MV-4-11 (cell line): Measurements from ENCODE around the gene KDF1.
A peak's percentile ranks its signal among the peaks of the same experiment; 100 is the strongest.

Source experiments
- DNase-seq: peaks from one replicate; lab custom pipeline; 2025; lab: John Stamatoyannopoulos, UW

Gene KDF1, protein sequence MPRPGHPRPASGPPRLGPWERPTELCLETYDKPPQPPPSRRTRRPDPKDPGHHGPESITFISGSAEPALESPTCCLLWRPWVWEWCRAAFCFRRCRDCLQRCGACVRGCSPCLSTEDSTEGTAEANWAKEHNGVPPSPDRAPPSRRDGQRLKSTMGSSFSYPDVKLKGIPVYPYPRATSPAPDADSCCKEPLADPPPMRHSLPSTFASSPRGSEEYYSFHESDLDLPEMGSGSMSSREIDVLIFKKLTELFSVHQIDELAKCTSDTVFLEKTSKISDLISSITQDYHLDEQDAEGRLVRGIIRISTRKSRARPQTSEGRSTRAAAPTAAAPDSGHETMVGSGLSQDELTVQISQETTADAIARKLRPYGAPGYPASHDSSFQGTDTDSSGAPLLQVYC

DNA sequence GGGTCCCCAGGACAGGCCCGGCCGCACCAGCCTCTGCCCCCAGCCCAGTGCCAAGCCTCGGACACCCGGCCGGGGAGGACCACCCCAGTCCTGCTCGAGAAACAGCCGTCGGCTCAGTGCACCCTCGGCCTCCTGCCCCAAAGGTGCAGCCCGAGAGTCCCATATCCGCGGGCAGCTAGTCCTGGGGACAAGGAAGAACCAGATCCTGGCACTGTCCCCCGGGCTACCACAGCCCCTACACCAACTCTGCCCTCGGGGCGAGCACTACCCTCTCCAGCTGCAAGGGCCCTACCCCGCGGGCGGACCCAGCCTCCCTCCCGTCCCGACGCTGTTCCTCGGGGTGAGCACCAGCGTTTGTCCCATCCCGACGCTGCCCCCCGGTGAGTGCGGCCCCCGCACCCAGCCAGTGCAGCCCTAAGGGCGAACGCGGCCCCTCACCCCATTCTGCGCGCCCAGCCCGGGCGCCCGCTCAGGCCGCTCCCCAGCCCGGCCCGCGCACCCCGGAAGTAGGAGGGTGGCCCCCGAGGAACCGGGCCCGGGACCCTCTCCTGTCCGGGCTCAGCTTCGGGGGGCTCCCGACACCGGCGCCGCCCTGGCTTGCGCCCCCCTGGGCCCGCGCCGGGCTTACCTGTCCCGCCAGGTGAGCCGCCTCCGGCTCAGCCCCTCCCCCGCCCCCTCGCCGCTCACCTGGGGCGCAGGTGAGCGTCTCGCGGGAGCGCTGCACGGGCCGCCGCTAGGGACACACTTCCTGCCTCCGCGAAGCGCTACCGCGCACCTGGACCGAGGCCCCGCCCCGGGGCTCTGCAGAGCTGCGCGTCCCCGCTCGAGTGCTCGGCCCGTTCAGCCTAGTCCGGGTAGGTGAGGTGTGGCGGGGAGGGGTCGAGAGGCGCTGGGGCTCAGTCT is at the start of gene KDF1:
KDF1 (minus strand) TSS at position 747 of the 903 bp plus-strand sequence. CDS start 8,088 bp downstream, outside the sequence.
- no peak for DNase-seq

DNA sequence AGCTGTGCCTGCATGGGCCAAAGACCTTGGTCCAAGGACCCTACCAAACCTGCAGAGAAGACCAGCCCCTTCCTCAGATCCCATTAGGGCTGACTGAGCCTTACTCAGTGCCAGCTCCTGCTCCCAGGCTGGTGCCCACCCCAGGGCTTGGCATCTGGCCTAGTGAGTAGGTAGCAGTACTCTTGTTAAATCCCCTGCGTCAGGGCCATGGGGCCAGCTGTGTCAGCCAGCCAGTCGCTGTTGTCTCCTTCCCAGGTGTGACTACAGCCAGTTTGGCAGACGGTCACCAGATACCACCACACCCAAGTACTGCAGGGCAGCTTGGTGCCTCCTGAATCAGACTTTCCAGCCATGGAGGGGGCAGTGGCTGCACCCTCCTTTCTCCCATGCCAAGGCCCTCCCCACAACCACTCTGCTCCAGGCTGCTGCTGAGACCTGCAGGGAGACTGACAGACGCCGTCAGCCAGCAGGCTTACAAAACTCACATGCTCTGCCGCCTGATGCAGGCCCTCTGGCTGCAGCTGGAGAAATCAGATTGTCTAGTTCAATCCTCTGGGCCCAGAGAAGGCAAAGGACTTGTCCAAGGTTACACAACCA is 49.4 kb upstream of the KDF1 start:
- no peak for DNase-seq

DNA sequence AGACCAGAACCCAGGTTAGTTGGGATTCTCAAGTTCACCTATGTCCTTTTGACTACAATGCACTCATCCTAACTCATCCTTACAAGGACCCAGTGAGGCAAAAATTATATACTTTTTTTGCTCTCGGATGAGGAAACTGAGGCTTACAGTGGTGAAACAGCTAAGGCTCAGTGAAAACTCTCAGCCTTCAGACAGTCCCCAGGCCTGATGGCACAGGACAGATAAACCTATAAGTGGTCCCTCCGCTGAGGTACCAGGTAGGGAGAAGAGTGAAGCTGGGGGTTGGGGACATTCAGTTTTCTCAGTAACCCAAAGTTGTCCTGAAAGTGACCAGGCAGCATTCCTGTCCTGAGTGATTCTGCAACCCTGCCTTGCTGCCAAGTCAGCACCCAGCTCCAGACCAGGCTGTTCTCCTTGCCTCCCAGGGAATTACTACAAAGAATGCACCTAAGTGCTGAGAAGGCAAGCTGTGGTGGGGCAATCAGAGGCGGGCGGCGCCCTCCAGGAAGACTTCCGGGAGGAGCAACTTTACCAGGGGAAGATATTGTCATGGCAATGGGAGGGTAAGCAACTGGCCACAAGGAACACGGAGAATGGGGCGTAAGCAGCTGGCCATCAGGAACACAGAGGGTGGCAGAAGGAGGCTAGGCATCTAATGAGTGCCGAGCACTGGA is 47.8 kb upstream of the KDF1 start:
- DNase-seq: no peak

DNA sequence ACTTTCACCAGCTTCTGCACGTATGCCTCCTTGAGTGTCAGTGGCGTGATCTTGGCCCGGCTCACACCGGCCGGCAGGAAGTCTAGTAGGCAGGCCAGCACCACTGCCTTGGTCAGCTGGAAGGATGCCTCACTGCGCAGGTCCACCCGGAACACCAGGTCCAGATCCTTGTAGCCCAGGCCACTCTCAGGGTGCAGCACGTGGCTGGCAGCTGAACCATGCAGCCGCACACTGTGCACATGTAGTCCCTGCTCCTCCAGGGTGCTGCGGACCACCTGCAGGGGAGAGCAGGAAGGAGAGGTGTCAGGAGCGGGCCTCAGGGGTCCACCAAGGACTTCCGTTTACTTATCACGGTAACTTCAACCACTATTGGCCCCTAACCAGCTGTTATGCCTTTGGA is 46.4 kb upstream of the KDF1 start:
- DNase-seq: no peak

DNA sequence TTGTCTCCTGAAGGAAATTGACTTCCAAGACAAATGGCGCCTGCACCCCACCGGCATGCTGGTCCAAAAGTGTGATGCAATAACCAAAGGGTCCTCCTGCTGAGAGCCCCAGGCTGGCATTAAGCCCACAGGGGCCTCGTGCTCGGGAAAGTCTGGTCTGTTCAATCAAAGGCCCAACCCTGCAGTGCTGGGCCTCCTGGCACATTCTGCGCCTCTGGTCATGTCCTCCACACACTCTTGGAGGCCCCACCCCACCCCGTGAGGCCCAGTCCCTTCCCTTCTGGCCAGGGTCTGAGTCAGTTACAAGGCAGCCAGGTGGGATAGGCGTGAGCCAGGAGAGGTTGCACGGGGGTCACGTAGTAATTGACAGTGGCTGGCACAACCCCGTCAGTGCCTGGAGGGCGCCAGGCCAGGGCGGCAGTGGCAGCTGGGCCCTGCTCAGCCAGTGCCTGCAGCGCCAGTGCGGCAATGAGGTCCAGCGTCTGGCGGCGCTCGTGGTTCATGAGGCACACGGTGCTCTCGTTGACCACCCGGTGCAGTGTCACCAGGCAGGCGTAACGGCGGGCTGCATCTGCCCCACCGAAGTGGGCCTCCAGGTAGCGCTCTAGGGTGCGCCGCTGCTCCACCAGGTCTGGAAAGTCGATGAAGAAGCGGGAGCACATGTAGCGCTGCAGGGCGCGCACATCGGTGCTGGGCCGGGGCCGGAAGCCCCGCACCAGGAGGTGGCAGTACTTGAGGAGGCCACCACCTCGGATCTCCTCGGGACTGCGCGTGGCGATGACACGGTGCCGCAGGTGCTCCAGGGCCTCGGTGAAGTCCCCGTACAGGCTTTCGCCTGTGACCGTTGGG is 45.6 kb upstream of the KDF1 start:
- no peak for DNase-seq

DNA sequence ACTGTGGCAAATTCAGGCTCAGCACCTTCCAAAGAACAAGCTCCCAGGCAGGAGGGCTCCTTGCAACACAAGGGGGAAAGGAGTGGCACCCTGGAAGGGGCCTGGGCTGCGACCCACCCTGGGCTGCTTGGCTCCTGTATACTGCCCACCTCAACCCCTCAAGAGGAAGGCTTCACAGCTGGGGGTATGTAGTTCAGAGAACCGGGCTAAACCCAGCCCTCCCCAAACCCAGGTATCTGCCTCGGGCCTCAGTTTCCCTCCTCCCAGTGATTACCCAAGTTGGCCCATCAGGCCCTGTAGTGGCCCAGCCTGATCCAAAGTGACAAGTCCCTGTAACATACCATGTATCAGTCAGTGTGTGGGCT is 44.9 kb upstream of the KDF1 start:
- no peak for DNase-seq

DNA sequence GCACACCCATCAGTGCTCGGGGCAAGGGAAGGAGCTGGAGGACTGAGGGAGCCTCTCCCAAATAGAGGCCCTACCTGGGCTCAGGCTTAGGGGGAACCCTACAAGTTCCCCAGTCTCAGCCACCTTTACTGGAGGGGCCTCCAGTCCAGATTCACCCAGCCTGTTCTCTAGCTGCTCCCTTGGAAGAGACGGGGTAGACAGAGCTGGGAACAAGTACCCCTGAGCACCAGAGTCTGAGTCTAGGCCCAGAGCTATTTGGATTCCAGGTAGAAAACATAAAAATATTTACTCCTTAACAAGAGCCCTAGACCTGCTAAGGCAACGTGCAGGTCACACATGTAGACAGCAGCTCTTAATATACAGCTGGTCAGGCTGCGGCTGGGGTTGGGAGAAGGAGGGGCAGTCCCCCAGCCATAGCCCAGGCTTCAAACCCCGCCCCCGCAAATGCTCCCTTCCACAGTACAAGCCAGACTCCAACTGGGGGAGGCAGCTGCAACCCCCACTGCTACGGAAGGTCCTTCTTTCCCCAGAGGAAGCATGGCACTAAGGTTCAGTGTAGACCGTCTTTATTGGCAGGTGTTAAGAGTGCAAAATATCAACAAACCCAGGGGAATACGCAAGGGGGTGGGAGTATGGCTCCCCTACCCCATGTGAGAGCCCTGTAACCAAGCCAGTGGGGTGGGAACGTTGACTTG is 44.4 kb upstream of the KDF1 start:
- no peak for DNase-seq

DNA sequence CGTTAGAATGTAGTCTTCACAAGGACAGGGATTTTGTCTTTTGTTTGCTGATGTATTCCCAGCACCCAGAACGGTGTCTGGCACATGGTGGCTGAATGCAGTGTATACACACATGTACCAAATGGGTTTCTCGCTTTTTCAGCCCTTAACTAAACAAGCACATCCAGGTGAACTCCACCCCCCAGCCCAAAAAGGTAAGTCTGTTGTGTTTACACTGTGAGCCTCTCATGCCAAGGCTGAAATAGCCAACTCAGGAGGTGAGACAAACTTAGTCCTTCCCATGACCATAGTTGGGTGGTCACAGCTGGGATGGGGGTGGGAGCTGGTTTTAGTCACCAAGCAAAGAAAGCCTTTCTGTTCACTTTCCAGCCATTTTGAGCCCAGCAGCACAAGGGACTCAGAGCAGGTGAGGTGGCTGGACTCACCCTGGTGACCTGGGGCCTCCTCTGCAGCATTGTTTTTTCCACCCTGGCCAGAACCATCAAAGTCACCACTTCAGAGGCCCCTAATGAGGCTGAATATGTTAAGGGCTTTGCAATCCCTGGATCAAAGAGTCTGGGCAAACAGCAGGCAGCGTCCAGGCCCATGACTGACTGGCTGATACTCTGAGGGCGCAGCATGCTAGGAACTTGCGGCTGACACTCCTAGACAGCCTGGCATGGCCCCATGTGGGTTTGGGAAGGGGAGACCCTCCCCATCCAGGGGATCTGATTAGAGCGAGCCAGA is 43.6 kb upstream of the KDF1 start:
- DNase-seq: no peak

DNA sequence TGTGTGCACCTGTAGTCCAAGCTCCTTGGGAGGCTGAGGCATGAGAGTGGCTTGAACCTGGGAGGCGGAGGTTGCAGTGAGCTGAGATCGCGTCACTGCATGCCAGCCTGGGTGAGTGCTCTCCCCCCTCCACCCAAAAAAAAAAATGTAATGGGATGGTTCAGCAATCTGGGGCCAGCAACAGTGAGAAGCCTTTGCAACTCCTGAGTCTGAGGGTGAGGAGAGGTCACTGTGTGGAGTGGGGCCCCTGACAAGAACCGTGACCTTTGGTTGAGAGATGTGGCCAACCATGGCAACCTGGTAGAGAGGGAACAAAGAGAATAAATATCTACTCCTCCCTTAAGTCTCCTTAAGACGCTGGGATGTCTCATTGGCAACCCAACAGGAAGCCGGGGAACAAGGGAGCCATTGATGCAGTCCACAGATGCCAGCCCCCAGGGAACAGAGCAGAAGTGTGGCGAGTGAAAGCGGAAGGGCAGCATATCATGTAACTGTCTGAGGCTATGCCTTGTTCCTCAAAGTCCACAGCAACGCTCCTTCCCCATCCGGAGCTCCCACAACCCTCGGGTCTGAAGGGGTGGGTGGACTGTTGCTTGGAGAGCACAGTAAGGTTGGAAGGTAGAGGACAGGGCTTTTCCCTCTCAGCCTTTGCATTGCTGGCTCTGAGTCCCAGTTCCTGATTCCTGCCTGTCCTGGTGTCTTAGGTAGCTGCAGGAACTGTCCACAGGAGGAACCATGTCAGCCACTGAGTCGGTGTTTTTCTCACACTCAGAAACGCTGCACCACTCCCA is 41.5 kb upstream of the KDF1 start:
- DNase-seq: peak; percentile 99

DNA sequence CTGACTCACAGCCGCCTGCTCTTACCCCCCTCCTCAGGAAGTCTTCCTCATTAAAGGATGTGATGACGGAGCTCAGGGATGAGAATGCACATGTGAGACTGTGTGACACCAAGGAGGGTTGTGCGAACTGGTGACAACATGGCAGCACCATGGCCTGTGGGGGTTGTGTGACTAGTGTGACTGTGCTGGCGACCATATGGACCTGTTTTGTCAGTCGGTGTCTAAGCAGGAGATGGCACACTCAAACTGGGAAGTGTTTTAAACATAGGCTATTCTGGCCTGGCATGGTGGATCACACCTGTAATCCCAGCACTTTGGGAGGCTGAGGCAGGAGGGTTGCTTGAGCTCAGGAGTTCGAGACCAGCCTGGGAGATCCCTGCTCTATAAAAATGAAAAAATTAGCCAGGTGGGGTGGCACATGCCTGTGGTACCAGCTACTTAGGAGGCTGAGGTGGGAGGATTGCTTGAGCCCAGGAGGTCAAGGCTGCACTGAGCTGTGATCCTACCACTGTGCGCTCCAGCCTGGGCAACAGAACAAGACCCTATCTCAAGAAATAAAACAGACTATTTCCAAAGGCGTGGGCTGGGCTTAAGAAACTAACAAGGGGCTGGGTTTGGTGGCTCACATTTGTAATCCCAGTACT is 40.7 kb upstream of the KDF1 start:
- no peak for DNase-seq

DNA sequence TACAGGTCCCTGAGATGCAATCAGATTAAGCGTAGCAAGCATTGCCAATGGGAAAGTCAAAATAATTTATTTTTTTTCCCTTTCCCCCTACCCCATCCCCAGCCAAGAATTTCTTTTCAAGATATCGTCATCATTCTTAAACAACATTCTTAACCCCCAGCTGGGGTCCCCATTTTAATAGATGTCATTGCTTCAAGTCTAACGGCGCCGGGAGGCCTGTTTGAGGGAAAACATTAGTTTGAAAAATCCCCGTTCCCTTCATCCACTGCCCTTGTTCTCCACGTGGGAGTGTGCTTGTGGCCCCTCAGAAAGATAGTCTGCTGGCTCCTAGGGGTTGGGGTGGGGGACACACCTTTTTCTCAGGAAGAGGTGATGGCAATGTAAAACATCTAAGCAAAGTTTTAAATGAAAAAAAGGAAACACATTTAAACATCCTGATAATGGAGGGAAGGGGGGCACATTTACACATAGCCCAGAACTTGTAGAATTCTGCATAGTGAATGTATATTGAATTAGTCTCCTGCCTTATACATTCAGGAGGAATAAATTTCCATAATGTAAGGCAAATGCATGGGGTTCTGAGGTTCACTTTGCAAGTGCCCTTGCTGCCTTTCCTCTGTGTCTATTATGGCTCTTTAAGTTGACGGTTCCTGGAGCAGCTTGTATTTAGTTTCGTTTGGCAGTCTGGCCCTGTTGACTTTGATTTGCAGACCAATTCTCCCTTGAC is 40.0 kb upstream of the KDF1 start:
- DNase-seq: no peak

DNA sequence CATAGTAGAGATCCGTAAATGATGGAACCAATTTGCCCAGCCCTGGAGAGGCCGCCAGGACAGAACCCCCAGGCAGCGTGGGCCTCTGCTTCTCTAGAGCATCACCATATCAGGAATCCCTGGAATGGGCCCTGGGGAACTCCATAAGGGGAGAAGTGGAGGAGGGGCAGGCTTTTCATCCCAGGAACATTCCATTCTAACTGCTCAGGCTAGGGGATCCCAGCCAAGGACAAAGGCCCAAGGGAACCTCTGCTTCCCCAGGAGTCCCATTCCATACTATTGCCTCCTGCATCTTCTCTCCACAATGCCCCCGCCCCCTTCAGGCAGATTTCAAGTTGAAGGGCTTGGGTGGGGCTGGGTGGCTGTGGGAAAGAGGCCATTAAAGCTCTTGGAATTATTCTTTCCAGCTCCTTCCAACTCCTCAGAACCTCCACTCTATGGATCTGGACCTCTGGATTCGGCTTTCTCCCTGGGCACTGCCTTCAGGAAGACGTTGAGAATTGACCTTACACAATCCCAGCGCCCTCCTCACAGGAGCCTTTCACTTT is 39.2 kb upstream of the KDF1 start:
- DNase-seq: no peak

DNA sequence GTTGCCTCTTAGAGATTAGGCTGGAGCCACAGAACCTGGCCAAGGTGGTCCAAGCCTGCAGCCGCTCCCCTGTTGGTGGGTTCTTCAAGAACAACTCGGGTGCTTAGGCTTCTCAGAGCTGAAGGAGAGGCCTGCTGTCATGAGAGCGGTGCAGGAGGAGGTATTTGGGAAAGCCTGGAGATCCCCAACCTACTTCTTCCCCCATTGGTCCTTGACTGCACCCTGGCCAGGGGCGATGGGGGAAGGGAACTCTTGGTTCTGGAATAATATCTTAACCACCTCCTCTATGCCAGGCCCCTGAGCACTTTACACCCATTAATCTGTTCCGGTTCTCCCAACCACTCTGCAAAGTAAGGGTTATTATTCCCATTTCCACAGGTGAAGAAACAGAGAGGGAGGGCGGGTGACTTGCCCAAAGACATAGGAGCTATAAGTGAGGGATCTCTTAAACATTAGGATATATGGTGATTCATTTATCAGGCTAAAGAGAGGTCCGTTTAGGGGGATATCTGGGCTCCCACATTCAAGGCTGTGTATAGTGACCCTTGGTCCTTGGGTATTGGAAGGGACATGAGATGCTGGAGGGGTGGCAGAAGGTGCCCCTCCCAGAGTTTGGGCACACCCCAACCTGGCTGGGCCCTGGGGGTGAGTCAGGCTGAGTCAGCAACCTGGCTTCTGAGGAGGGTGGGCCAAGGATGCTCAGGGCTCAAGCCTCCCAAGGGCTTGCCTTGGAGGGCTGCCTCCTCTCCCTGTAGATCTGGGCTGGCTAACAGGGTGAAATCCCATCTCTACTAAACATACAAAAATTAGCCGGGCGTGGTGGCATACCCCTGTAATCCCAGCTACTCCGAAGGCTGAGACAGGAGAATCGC is 38.4 kb upstream of the KDF1 start:
- DNase-seq: no peak

DNA sequence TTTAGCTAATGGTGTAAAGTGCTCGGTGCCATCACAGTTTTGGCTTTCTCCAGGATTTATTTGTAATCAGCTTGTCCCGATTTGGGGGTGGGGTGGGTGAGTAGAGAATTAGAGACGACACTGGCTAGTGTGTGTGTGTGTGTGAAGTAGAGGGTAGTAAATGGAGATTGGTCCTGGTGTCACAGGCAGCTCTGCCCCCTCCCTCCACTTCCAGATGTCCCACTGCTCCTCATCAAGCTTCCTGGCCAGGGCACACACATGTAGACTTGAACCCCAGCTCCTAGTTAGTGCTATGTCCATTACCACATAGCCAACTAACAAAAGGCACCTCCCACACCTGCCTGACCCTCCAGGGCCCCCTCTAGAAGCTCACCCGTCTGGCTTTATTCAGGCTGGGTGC is 36.4 kb upstream of the KDF1 start:
- DNase-seq: no peak

DNA sequence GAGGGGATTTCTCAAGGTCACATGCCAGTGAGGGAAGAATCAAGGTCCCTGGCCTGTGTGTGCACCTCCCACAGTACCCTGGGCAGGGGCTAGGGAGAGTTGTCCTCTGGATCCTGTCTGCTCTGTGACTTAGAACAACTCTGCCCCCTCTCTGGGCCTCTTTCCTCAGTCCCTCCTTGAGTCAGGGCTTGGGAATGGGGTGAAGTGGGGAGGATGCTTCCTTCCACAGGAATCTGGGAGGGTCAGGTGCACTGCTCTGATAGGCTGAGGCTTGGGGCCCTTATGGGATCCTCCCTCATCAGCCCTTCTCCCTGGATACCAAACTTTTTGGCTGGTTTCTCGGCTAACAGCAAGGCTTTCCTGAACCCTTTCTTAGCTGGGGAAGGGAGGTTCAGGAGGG is 35.8 kb upstream of the KDF1 start:
- DNase-seq: no peak

DNA sequence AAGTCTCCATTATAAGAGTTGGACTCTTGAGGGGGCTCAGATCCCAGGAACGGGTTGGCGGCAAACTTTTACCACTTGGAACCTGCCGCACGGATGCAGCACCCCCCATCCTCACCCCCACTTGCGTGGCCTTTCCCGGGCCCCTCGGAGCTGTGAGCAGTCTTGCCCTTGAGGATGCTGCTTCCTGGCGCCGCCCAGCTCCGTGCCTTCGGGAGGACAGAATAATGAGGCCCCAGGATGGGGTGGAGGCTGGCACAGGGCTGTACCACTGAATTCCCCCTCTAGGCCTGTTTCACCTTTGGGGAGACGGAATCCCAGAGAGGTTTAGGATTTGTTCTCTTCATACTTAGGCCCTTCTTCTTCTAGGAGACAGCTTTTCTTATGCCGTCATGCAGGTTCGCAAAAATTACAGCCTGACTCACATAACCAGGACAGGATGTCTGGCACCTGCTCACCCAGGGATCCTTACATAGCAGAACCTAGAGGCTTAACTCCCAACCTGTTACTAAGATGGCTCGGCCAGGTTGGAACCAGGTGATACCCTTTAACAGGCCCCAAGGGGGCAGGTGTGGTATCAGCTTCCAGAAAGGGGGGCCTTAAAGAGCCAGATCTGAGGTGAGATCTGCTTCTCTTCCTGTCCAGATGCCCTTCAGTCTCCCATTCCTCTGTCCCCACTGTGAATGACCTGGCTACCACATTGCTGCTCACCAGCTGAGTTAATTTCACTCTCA is 34.7 kb upstream of the KDF1 start:
- DNase-seq: no peak
